HG03039 (cell line): ENCODE measurements around the gene TEDC2.

ENCODE experiments used
- ATAC-seq: cut with Tn5 transposase; IDR thresholded peaks from one replicate; pipeline ENCODE4 v1.9.1; 2021; ENCODE audit warnings: mild to moderate bottlenecking, moderate library complexity; ENCODE audit not compliant: unreplicated experiment

The TEDC2 gene

DNA sequence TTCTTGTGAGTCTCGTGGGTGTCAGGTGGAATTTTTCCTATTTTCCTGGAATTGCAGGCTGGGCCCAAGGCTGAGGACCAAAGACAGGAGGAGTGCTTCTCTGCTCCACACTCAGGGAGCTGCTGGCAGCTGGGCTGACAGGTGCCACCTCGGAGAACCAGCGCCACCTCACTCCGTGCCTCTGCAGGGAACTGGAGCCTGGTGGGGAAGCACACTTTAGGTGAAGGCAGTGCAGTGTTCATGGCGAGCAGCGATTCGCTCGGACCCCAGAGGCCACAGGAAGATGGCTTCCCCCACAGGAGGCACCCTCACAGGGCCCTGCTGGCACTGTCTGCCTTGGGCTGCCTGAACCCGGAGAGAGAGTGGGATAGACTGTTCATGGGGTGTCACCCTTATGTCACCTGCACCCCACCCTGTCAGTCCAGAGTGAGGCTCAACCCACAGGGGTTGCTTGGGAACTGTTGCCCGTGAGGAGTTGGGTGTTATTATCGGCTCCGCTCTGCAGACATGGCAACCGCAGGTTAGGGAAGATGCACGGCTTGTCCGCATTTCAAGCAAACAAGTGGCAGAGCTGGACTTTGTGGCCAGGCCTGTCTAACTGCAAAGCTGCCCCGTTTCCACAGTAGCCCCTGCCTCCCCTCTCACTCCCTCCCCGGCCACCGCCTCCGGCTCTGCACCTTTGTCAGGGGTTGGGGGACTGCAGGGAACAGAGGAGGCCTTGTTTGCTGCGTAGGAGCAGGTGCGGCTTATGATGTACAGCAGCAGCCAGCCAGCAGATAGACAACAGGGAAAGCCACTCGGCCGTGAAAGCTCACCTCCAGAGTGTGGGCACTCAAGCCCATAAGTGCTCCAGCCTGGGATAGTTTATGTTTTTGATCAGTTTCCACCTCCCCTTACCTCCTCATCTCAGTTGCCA, 30.5 kb downstream of the TEDC2 start:
- ATAC-seq, result no peak

DNA sequence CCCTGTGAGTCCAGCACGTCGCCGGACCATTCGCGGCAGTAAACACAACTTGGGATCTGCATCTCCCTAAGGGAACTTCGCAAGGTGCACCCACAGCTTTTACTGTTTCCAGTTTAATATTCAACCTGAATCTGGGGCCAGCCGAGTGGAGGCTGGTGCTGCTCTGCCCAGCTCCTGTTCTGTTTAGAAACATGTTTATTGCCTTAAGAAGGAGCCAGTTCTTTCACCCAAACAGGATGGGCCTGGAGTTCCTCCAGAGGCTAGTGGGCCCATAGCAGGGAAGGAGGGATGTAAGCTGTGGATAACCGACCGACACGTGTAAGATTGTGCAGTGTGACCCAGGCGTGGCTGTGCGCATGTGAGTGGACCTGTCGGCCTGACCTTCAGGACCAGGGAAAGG, 32.4 kb downstream of the TEDC2 start:
- ATAC-seq, result no peak

DNA sequence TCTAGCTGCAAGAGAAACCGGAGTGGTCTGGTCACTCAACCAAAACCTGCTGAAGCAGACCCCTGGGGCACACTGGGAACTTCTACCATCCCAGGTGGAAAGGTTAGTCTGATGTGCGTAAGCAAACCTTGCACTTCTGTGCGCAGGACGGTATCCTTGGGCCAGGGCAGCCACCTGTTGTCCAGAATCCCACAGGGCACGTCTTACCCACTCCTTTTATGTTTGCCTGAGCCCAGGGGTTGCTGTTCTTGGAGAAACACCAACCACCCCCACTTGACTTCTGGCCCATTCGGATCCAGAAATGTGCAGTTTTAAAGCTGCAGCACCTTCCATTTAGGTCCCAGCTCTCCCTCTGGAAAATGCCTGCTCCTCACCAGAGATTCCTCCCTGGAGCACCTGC, 33.7 kb downstream of the TEDC2 start:
- ATAC-seq, result no peak

DNA sequence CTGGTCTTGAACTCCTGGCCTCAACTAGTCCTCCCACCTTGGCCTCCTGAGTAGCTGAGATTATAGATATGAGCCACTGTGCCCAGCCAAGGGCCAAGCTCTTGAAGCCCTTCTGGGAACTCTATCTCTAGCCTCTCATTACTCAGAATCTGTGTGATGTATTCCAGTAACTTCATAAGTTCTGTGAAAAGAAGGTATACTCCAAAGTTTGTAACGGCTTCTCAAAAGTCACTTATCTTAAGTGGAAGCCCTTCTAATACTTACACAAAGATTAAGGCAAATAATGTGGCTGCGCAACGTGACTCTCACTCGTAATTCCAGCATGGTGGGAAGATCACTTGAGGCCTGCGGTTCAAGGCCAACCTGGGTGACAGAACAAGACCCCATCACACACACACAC, 34.7 kb downstream of the TEDC2 start:
- no peak for ATAC-seq

DNA sequence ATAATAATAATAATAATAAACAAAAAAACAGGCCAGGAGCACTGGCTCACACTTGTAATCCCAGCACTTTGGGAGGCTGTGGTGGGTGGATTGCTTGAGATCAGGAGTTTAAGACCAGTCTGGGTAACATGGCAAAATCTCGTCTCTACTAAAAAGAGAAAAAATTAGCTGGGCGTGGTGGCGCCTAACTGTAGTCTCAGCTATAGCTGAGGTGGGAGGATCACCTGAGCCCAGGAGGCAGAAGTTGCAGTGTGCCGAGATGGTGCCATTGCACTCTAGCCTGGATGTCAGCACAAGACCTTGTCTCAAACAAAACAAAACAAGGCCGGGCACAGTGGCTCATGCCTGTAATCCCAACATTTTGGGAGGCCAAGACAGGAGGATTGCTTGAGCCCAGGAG, 35.1 kb downstream of the TEDC2 start:
- ATAC-seq, result no peak

DNA sequence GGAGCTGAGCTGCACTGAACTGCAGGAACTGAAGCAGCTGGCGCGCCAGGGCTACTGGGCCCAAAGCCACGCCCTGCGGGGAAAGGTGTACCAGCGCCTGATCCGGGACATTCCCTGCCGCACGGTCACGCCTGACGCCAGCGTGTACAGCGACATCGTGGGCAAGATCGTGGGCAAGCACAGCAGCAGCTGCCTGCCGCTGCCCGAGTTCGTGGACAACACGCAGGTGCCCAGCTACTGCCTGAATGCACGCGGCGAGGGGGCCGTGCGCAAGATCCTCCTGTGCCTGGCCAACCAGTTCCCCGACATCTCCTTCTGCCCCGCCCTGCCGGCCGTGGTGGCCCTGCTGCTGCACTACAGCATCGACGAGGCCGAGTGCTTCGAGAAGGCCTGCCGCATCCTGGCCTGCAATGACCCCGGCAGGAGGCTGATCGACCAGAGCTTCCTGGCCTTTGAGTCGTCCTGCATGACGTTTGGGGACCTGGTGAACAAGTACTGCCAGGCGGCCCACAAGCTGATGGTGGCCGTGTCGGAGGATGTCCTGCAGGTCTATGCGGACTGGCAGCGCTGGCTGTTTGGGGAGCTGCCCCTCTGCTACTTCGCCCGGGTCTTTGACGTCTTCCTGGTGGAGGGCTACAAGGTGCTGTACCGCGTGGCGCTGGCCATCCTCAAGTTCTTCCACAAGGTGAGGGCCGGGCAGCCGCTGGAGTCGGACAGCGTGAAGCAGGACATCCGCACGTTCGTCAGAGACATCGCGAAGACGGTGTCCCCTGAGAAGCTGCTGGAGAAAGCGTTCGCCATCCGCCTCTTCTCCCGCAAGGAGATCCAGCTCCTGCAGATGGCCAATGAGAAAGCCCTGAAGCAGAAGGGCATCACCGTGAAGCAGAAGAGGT, 36.6 kb downstream of the TEDC2 start:
- no peak for ATAC-seq

DNA sequence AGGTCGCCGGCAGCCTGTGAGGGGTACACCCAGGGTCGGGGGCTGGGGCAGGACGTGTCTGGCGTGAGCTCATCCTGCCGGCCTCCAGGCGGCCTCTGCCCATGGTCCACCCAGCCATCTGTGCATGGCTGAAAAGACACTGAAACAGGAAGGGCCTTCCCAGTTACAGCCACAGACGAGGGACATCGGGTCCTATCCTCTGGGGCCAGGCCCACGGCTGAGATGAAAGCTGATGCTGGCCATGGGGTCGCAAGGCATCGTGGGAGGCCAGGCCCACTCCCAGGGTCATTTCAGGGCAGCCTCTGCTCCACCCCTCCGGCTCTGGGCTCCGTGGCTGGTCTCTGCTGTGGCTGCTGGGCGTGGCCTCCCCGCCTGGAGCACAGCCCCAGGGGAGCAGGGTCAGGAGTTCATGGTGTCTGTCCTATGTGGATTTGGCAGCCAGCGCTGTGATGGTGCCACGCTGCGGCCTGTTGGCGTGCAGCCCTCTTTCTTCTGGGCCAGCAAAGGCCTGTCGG, 37.3 kb downstream of the TEDC2 start:
- no peak for ATAC-seq

DNA sequence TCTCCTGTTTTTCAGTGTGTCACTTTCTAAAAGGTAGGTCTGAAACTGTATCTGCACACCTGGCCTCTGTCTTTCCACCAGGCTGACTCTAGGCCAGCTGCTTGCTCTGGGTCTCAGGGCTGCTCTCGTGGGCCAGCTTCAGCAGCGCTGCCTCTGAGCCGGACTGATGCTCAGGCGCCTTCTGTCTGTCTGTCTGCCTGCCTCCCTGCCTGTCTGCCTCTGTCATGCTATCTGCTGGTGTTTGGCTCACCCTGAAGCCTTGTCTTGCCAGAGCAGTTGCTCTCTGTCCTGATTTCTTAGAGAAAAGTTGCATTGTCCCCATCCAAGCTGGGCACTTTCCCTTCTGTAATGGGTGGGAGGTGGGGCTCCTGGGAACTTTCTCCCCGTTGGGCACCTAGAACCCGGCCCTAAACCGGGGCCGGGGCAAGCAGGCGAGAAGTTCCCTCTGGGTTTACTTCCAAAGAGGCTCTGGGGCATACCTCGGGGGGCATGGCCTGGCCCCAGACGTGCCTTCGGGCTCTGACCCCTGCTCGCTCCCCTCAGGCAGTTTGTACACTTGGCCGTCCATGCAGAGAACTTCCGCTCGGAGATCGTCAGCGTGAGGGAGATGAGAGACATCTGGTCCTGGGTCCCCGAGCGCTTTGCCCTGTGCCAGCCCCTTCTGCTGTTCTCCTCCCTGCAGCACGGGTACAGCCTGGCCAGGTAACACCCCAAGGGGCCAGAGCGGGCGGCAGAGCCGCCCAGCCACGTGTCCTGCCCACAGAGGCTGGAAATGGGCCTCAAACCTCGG, 38.0 kb downstream of the TEDC2 start:
- no peak for ATAC-seq

DNA sequence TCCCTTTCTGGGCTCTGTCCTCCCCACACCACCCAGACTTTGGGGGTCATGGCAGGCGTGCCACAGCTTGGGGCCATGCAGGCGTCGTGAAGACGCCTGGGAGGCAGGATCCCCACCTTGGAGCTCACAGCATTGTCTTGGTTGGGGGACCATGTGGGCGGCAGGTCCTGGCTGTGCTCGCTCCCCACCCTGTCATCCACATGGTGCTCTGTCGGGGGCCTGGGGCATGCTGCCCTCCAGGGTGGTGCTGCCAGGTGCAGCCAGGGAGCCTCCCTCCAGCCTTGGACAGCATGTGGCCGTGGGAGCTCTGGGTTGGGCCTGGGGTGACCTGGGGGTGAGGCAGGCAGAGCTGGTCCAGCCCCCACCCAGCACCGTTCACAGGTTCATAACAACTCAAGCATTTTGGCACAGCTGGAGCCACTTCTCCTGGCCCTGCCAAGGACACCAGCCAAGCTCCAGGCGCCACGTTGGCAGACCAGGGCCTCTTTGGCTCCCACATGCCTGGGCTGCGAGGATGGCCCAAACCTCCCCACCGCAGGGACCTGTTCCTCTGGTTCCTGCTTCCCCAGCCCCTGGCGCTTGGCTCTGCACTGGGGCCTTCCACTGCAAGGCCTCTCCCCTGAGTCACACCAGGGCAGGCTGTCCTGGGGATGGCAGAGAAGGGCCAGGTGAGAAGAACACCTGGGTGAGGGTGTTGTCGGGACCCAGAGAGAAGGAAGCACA, 38.8 kb downstream of the TEDC2 start:
- no peak for ATAC-seq

DNA sequence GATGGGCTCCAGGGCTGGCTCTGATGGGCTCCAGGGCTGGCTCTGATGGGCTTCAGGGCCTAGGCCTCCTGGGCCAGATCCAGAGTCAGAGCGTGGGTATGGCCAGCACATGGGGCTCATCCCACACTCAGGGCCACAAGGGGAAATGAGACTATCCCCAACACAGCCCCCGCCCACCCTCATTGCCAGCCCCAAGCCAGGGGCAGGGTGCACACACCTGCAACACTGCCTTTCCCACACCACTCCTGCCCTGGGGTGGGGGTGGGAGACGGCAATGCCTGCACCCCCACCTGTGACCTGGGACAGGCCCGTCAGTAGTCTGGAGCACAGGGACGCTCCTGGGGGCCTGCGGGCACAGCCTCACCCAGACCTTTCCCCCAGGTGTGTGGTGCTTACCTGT, 39.5 kb downstream of the TEDC2 start:
- no peak for ATAC-seq

DNA sequence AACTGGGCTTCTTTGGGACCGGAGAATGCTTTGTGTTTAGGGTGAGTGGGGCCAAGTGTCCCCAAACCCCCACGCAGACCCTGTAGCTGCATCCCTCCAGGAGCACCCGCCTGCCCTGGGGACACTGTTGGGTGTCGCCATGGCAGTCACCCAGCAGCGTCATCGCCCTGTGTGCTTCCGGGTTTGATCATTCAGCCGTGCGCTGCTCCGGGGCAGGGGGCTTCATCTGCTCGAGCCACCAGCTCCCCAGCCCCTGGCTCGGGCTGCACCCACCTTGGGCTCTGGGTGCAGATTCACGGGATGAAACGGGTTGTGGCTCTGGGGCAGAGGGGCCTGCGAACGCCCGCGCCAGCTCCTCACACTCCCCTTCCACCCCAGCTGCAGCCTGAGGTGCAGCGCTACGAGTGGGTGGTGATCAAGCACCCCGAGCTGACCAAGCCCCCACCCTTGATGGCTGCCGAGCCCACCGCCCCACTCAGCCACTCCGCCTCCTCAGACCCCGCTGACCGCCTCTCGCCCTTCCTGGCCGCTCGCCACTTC, 40.1 kb downstream of the TEDC2 start:
- ATAC-seq, result no peak

DNA sequence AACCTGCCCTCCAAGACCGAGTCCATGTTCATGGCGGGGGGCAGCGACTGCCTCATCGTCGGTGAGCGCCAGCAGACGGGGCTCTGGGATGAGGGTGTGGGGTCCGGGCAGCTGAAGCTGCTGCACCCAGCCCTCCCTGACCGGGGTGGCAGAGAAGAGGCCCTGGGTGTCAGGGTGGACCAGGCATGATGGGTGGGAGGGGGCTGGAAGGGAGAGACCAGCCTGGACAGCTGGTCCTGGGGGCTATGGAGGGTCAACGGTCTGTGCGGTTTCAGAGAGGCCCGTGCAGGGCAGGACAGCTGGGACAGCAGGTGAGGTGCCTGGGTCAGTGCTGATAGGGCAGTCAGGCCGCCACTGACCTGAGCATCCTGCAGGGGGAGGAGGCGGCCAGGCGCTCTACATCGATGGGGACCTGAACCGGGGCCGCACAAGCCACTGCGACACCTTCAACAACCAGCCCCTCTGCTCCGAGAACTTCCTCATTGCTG, 40.6 kb downstream of the TEDC2 start:
- no peak for ATAC-seq

DNA sequence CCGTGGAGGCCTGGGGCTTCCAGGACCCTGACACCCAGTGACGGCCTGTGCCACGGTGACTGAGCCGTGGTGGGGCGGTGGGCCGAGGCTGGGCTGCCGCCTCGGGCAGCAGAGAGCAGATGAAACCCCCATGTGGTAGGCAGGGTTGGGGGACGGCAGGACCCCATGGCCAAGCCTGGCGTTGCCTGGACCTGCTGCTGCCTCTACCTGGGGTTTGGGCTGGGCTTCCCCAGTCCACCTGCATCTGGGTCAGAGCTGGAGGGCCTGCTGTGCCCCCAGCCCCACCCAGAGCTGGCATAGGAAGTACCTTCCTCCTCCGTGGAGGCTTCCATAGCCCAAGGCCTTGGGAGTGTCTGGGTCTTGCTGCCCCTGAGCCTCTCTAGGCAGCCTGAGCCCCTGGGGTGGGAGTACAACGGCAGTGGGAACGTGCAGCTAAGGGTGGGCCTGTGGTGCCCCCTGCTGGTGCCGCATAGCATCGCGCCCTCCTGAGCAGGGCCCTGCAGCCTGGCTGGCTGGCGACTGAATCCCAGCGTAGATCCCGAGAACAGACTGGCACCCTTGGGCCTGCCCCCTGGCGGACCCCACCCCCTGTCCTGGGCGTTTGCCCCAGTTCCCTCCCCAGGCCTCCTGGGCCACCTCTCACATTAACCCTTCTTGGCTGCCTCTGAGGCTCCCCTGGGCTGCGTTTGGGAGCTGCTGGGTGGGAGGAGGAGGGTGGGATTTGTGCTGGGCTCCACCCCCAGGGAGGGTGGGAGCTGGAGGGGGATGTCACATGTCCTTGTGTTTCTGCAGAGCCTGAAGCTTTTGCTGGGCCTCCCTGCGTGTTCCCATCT, 41.2 kb downstream of the TEDC2 start:
- no peak for ATAC-seq

DNA sequence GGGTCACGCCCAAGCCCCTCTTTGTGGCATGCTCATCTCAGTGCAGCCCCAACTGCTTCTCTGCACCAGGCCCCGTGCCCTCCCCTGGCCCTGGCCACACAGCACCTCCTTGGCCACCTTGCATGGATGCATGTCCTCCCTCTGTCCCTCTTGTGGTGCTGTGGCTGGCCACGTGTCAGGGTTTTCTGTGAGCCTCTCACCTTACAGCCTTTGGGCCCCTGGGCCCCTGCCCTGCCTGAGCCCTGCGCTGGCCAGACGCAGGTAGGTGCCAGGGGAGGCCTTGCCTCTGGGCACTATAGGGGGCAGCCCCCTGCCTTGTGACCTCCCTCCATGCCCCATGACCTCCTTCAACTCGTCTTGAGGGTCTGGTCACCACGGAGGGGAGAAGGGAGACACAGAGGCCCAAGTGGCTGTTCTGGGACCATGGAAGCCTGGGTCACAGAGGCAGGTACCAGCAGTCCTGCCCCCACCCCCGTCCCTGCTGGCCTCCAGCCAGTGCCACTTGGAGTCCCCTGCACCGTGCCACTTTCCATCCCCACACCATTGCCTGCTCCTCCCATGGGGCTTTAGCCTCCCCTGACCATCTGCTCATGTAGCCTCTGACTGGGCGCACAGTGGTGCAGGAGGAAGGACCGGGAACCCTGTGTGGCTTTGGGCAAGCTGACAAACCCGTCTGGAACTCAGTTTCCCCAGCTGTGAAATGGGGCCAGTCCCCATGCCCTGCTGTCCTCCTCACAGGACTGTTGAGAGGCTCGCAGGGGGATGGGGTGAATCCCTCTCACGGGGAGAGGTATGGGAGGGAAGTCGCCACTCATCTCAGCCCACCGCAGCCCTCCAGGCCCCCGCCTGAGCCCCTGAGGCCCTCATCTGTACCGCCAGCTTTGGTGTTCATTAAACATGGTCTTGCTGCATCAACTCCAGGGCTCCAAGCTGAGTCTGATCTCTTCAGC, 42.3 kb downstream of the TEDC2 start:
- no peak for ATAC-seq

DNA sequence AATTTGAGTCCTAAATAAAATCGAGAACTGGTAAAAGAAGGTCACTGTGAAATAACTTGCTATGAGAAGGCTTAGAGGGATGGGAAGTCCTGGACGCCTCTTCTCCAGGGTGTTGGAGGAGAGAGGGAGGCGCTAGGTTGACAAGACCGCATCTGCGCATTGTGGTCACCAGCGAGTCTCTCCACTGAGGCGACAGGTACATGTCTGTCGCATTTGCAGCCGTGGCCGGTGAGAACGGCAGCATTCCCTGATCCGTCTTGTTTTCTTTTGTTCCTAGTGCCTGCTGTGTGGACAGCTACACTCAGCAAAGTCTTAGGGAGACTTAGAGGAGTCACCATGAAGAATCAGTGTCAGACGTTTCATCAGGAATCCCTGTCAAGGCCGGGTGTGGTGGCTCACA, 45.8 kb downstream of the TEDC2 start:
- ATAC-seq, result no peak

DNA sequence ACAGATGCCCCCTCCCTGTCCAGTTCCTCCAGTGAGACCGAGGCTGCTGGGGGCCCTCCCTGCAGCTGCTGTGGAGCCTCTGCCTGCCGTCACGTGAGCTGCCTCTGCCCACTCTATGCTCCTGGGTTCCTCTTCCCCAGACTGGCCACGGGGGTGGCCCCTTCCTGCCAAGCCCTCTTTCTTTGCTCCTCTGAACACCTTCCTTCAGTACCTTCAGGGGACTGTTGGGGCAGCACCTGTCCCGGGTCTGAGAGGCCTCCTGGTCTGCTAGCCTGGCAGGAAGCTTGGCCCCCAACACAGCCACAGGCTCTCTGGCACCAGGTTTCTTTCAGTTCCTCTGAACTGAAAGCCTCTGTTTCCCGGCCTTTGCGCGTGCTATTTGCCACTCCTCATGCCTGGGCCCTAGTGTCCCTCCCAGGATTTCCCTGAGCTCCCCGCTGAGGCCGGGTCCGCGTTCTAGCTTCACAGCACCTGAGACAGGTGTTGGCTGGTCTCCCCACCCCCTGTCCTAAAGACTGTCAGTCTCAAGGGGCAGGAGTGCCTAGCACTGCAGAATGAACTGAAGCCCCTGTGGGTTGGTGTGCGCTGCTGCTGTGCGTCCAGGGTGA, 47.2 kb downstream of the TEDC2 start:
- ATAC-seq, result no peak

DNA sequence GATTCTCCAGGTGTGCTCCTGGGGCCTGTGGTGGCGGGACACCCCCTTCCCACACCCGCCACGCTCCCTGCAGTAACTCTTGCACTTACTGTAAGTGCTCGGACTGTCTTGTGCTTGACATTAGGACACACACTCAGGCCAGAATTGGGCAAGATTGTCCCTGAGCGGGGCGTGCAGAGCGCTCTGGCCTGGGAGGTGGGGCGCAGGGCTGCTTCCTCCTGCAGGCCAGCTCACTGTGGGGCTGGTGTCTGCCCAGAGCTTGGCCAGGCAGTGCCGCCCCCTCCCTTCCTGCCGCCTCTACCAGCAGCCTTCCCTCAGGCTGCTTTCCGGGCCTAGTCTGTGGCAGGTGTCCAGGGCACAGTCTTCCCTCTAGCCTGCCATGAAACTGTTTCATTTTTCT, 47.8 kb downstream of the TEDC2 start:
- ATAC-seq, result no peak
